A549 (cell line): ENCODE data around the gene MAPK9. TPM values are rescaled to one million over a fixed set of nuclear protein-coding genes. Genes with fewer than 3 reads are reported as not detected.

Source experiments
- ATAC-seq, 2 experiments: fragments of 200-7000 bp in 1 of 2; fragments of >200 bp in 1 of 2; cut with Nextera tagmentation in 1 of 2; cut with Tn5 transposase in 1 of 2; 3 replicates each; pipeline versions ENCODE4 v1.8.0 to v1.9.1; 2018 to 2020; ENCODE audit warnings: mild to moderate bottlenecking in 1 of 2, moderate library complexity in 1 of 2
- CTCF ChIA-PET: fragments of 300-600 bp; sonication (Branson Sonifier 250); formaldehyde crosslinking; extraction: SDS; loops from one replicate; lab custom pipeline; 2021; ENCODE audit warnings: antibody characterized with exemption, inconsistent platforms; lab: Yijun Ruan, JAX
- POLR2A ChIA-PET: fragments of 350-600 bp; formaldehyde crosslinking; extraction: SDS; loops from one replicate; lab custom pipeline; 2021; ENCODE audit warnings: antibody characterized with exemption, inconsistent platforms; lab: Yijun Ruan, JAX
- DNase-seq, 2 experiments: peaks; one replicate each; pipeline versions ENCODE4 v3.0.0 to v3.0.0-alpha.2; 2011 to 2016; ENCODE audit warnings: low read depth in 1 of 2, low spot score in 1 of 2
- FAIRE-seq: peaks from 2 replicates; lab custom pipeline; 2011; peaks lifted over from hg19 to GRCh38; lab: Jason Lieb, UNC
- H3K27ac ChIP-seq, 2 experiments: fragments of >200 bp; sonication (Bioruptor Twin); formaldehyde crosslinking; 3 replicates each; pipeline ENCODE4 v1.5.1; 2016 to 2017
- H3K4me1 ChIP-seq: fragments of >200 bp; sonication (Bioruptor Twin); formaldehyde crosslinking; 3 replicates; pipeline ENCODE4 v1.6.1; 2016
- H3K4me2 ChIP-seq: fragments of >200 bp; sonication (Bioruptor Twin); formaldehyde crosslinking; 3 replicates; pipeline ENCODE4 v1.6.1; 2016
- H3K4me3 ChIP-seq: fragments of >200 bp; sonication (Bioruptor Twin); formaldehyde crosslinking; 3 replicates; pipeline ENCODE4 v1.5.1; 2016
- H3K9me3 ChIP-seq: fragments of >200 bp; sonication (Bioruptor Twin); formaldehyde crosslinking; 3 replicates; pipeline ENCODE4 v1.6.1; 2016
- CBX8 ChIP-seq: fragments of 200-600 bp; sonication (generic); IDR thresholded peaks from 2 replicates; pipeline ENCODE4 v1.6.1; 2016
- CEBPB ChIP-seq, 2 experiments: fragments of >200 bp in 1 of 2; sonication (Bioruptor Twin) in 1 of 2; formaldehyde crosslinking in 1 of 2; IDR thresholded peaks; 2 replicates each; pipeline ENCODE4 v1.6.1; 2012 to 2016
- CHD2 ChIP-seq: fragments of 150-350 bp; IDR thresholded peaks from 2 replicates; pipeline ENCODE4 v1.6.1; 2014; ENCODE audit warnings: low read length; ENCODE audit not compliant: partially characterized antibody
- CHD4 ChIP-seq: fragments of 200-600 bp; sonication (generic); IDR thresholded peaks from 2 replicates; pipeline ENCODE4 v1.6.1; 2016; ENCODE audit warnings: antibody characterized with exemption, mild to moderate bottlenecking, borderline replicate concordance
- EHF ChIP-seq: fragments of 250-450 bp; sonication (Bioruptor Pico); IDR thresholded peaks from 2 replicates; pipeline ENCODE4 v1.5.0; 2020; ENCODE audit warnings: mild to moderate bottlenecking
- ESRRA ChIP-seq: fragments of 150-350 bp; IDR thresholded peaks from 2 replicates; pipeline ENCODE4 v1.6.1; 2014; ENCODE audit warnings: mild to moderate bottlenecking, low read length, borderline replicate concordance
- HEYL ChIP-seq: fragments of 250-450 bp; sonication (Bioruptor Pico); IDR thresholded peaks from 2 replicates; pipeline ENCODE4 v1.8.0; 2021; ENCODE audit warnings: mild to moderate bottlenecking, moderate library complexity
- HOXB5 ChIP-seq: fragments of 250-450 bp; sonication (Bioruptor Pico); IDR thresholded peaks from 2 replicates; pipeline ENCODE4 v1.5.0; 2020; ENCODE audit warnings: mild to moderate bottlenecking, moderate library complexity
- MYC ChIP-seq: IDR thresholded peaks from 2 replicates; pipeline ENCODE4 v1.6.1; 2012; ENCODE audit warnings: mild to moderate bottlenecking, inconsistent platforms, low read length, improper control_type of control experiment, borderline replicate concordance
- NPAS2 ChIP-seq: fragments of 250-450 bp; sonication (Bioruptor Pico); IDR thresholded peaks from 2 replicates; pipeline ENCODE4 v1.8.0; 2022; ENCODE audit warnings: mild to moderate bottlenecking, moderate library complexity, borderline replicate concordance
- NR3C1 ChIP-seq: fragments of >200 bp; sonication (Bioruptor Twin); formaldehyde crosslinking; IDR thresholded peaks from 3 replicates; pipeline ENCODE4 v1.6.1; 2017
- SMC3 ChIP-seq: fragments of >200 bp; sonication (Bioruptor Twin); formaldehyde crosslinking; IDR thresholded peaks from 3 replicates; pipeline ENCODE4 v1.6.1; 2018; ENCODE audit warnings: inconsistent platforms
- ZC3H11A ChIP-seq: fragments of 450-650 bp; IDR thresholded peaks from 2 replicates; pipeline ENCODE4 v1.6.1; 2014; ENCODE audit warnings: antibody characterized with exemption, mild to moderate bottlenecking
- ZNF302 ChIP-seq: fragments of 250-450 bp; sonication (Bioruptor Pico); IDR thresholded peaks from 2 replicates; pipeline ENCODE4 v1.9.0; 2021; ENCODE audit warnings: inconsistent platforms, mild to moderate bottlenecking, moderate library complexity
- WGBS: methylation state at CpG from one replicate; pipeline ENCODE4 v1.1.6; 2017; ENCODE audit errors: missing lambda C conversion rate; 5-methylcytosine and 5-hydroxymethylcytosine counted together
- polyA plus RNA-seq, 4 experiments: library from polyadenylated mRNA; depleted of rRNA in 3 of 4; stranded (reverse); fragments of >200 nt; fragmentation: RNase III in 1 of 4; extraction: RNeasy Plus Mini Kit Qiagen cat#74134 plus additional on column Dnase treatment in 1 of 4; gene quantifications; 2 replicates in 3 of 4; 3 replicates in 1 of 4; pipeline ENCODE4 v1.2.3, GENCODE V29; 2011 to 2017
- TF ChIP-seq, protein P1 (sequence below): IDR thresholded peaks from 2 replicates; pipeline ENCODE4 v1.6.1; 2012
- TF ChIP-seq, protein P2 (sequence below): IDR thresholded peaks from 2 replicates; pipeline ENCODE4 v1.6.1; 2012; ENCODE audit warnings: low read depth, borderline replicate concordance
- TF ChIP-seq, protein P3 (sequence below): fragments of 200-600 bp; sonication (generic); IDR thresholded peaks from 2 replicates; pipeline ENCODE4 v1.6.1; 2016; ENCODE audit warnings: antibody characterized with exemption, mild to moderate bottlenecking, moderate library complexity
- TF ChIP-seq, protein P4 (sequence below): IDR thresholded peaks from 2 replicates; pipeline ENCODE4 v1.6.1; 2012
- TF ChIP-seq, protein P5 (sequence below): fragments of 250-450 bp; sonication (Bioruptor Pico); IDR thresholded peaks from 2 replicates; pipeline ENCODE4 v1.5.0; 2020; ENCODE audit warnings: low read depth, mild to moderate bottlenecking, moderate library complexity

MAPK9 gene
- polyA plus RNA-seq, 2 of the 4 experiments (the other 2 are of a cell fraction): 36.6 to 66.9 TPM

DNA sequence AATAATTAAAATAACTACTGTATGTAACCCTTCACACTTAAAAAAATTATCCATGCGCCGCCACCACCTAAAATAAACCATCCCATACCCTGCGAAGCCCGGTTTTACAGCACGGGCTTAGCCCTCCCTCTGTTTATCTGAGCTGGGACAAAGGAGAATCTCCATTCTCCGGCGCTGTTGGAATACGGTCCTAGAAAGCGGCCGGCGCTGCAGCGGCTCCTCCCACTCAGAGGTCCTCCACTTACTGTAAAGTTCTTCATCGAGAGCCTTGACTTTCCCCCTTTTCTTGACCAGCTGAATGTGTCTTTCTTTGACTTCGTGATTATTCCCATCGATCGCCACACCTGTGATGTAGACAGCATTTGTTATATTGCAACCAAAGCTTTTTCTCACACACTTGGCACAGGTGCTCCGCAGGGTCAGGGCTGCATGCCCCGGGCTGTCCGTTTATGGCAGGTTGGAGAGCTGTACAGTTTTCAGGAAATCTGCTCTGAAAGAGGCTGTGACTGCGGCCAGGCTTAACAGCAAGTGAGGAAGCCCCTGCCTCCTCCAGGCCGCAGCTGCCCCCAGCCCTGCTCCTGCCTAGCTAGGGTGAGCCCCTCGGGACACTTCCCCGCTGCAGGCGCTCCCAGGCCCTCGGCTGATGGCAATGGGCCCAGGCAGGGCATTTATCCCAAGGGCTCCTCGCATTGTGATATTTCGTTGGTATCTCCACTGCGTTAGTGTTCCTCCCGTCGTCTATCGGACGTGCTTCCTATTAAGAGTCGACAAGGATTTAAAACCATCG lies 44.5 kb upstream of the MAPK9 start:
- CTCF ChIA-PET: interaction anchor here (1.0 to 11.1 kb wide), 7 partner anchors 8 to 133 kb away, joined by 3 to 181 read pairs (median 12); no protein-coding TSS in a partner anchor
- TF ChIP-seq ESRRA (no peak), HEYL (CRISPR knock-in tag) (no peak), ZC3H11A (no peak), CEBPB (IDR thresholded peaks at IDR 0.05) (no peak), CHD2 (no peak), NPAS2 (CRISPR knock-in tag) (no peak), SMC3 (no peak), ZNF302 (CRISPR knock-in tag) (no peak), CHD4 (no peak), HOXB5 (CRISPR knock-in tag) (no peak), MYC (no peak), CBX8 (no peak), EHF (CRISPR knock-in tag) (no peak), NR3C1 (no peak)
- TF ChIP-seq, protein P1, sequence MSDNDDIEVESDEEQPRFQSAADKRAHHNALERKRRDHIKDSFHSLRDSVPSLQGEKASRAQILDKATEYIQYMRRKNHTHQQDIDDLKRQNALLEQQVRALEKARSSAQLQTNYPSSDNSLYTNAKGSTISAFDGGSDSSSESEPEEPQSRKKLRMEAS: no peak
- TF ChIP-seq, protein P2, sequence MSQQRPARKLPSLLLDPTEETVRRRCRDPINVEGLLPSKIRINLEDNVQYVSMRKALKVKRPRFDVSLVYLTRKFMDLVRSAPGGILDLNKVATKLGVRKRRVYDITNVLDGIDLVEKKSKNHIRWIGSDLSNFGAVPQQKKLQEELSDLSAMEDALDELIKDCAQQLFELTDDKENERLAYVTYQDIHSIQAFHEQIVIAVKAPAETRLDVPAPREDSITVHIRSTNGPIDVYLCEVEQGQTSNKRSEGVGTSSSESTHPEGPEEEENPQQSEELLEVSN: no peak
- TF ChIP-seq, protein P3, sequence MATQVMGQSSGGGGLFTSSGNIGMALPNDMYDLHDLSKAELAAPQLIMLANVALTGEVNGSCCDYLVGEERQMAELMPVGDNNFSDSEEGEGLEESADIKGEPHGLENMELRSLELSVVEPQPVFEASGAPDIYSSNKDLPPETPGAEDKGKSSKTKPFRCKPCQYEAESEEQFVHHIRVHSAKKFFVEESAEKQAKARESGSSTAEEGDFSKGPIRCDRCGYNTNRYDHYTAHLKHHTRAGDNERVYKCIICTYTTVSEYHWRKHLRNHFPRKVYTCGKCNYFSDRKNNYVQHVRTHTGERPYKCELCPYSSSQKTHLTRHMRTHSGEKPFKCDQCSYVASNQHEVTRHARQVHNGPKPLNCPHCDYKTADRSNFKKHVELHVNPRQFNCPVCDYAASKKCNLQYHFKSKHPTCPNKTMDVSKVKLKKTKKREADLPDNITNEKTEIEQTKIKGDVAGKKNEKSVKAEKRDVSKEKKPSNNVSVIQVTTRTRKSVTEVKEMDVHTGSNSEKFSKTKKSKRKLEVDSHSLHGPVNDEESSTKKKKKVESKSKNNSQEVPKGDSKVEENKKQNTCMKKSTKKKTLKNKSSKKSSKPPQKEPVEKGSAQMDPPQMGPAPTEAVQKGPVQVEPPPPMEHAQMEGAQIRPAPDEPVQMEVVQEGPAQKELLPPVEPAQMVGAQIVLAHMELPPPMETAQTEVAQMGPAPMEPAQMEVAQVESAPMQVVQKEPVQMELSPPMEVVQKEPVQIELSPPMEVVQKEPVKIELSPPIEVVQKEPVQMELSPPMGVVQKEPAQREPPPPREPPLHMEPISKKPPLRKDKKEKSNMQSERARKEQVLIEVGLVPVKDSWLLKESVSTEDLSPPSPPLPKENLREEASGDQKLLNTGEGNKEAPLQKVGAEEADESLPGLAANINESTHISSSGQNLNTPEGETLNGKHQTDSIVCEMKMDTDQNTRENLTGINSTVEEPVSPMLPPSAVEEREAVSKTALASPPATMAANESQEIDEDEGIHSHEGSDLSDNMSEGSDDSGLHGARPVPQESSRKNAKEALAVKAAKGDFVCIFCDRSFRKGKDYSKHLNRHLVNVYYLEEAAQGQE: no peak
- TF ChIP-seq, protein P4, sequence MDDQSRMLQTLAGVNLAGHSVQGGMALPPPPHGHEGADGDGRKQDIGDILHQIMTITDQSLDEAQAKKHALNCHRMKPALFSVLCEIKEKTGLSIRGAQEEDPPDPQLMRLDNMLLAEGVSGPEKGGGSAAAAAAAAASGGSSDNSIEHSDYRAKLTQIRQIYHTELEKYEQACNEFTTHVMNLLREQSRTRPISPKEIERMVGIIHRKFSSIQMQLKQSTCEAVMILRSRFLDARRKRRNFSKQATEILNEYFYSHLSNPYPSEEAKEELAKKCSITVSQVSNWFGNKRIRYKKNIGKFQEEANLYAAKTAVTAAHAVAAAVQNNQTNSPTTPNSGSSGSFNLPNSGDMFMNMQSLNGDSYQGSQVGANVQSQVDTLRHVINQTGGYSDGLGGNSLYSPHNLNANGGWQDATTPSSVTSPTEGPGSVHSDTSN: no peak
- TF ChIP-seq, protein P5, sequence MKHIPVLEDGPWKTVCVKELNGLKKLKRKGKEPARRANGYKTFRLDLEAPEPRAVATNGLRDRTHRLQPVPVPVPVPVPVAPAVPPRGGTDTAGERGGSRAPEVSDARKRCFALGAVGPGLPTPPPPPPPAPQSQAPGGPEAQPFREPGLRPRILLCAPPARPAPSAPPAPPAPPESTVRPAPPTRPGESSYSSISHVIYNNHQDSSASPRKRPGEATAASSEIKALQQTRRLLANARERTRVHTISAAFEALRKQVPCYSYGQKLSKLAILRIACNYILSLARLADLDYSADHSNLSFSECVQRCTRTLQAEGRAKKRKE (CRISPR knock-in tag): no peak

More for the DNA sequence above, 44.5 kb upstream of the MAPK9 start:
- Histone ChIP-seq H3K27ac (no peak overlapping the region), H3K9me3 (no peaks in the 10 kb centered on the region), H3K4me1 (peaks cover 46% of the 10 kb centered on the region), H3K4me2 (no peak overlapping the region), H3K4me3 (no peak overlapping the region)
- DNase-seq (no peak), ATAC-seq (no peak), FAIRE-seq (no peak)
- POLR2A ChIA-PET: interaction anchor here (0.6 kb wide), 1 partner anchor 129 kb away, joined by 7 read pairs; no protein-coding TSS in a partner anchor
- WGBS: 93% methylated on average over 34 of the region's 34 CpGs
